Heart left ventricle (tissue), 16 donors: ENCODE results near the gene RXFP4. TPM values are rescaled to one million over a fixed set of nuclear protein-coding genes. Genes with fewer than 3 reads are reported as not detected.

ENCODE experiments used
- ATAC-seq, 4 donors: fragments of 200-7000 bp; cut with Tn5 transposase; one replicate each; pipeline ENCODE4 v1.9.1; 2020 to 2022; ENCODE audit warnings: moderate library complexity in 4 of 4, mild to moderate bottlenecking in 3 of 4, moderate number of reproducible peaks in 1 of 4
- DNase-seq, 5 donors: peaks; one replicate each; pipeline ENCODE4 v3.0.0-alpha.2; 2020
- H3K27ac ChIP-seq, 12 donors: fragments of 200-600 bp; sonication (generic) in 4 of 12; one replicate each; pipeline versions ENCODE4 v1.5.0 to v1.8.0; 2016 to 2022; ENCODE audit warnings: mild to moderate bottlenecking in 2 of 12
- H3K27me3 ChIP-seq, 9 donors: fragments of 200-600 bp; sonication (generic) in 2 of 9; one replicate each; pipeline versions ENCODE4 v1.5.1 to v1.8.0; 2016 to 2022; ENCODE audit warnings: mild to moderate bottlenecking in 3 of 9
- H3K36me3 ChIP-seq, 9 donors: fragments of 200-600 bp; sonication (generic) in 2 of 9; one replicate each; pipeline versions ENCODE4 v1.5.0 to v1.8.0; 2018 to 2022; ENCODE audit warnings: mild to moderate bottlenecking in 2 of 9
- H3K4me1 ChIP-seq, 12 donors: fragments of 200-600 bp; sonication (generic) in 4 of 12; one replicate each; pipeline versions ENCODE4 v1.5.0 to v1.8.0; 2016 to 2022; ENCODE audit warnings: mild to moderate bottlenecking in 3 of 12
- H3K4me3 ChIP-seq, 12 donors: fragments of 200-600 bp; sonication (generic) in 4 of 12; one replicate each; pipeline versions ENCODE4 v1.5.0 to v1.8.0; 2017 to 2022; ENCODE audit warnings: mild to moderate bottlenecking in 9 of 12, moderate library complexity in 4 of 12
- H3K9me3 ChIP-seq, 12 donors: fragments of 200-600 bp; sonication (generic) in 4 of 12; one replicate each; pipeline versions ENCODE4 v1.5.0 to v1.8.0; 2016 to 2022; ENCODE audit warnings: mild to moderate bottlenecking in 1 of 12
- POLR2A ChIP-seq, 2 donors: fragments of 450-650 bp; IDR thresholded peaks; one replicate each; pipeline ENCODE4 v1.6.1; 2017; ENCODE audit warnings: antibody characterized with exemption in 2 of 2, mild to moderate bottlenecking in 2 of 2, moderate library complexity in 2 of 2
- WGBS, 4 donors: extraction: QIAGEN DNeasy Blood & Tissue Kit in 2 of 4; methylation state at CpG; one replicate each; pipeline versions ENCODE4 v1.1.5 to v1.1.7; 2013 to 2018; 5-methylcytosine and 5-hydroxymethylcytosine counted together
- intact Hi-C, 10 donors: fragments of 100-400 bp; cut with DNase I; formaldehyde crosslinking; loops; one replicate each; pipeline versions ENCODE4 v1.11.1 to v1.14.2; 2022
- polyA plus RNA-seq, 2 donors: library from polyadenylated mRNA; stranded (reverse); fragments of 200-250 nt; gene quantifications; one replicate each; pipeline ENCODE4 v1.2.3, GENCODE V29; 2013
- total RNA-seq, 9 donors: library from RNA; depleted of rRNA in 2 of 9; stranded (reverse); fragments of >200 nt in 2 of 9; fragmentation: NEBNext Ultra II Directional in 3 of 9; extraction: Animal tissue kit (Norgen Biotek cat#: 25700) in 3 of 9; gene quantifications; one replicate each; pipeline versions ENCODE4 v1.1.0 to v1.2.4, GENCODE V29; 2016 to 2023
- TF ChIP-seq, protein P1 (sequence below), 12 donors: fragments of 200-600 bp; sonication (generic) in 4 of 12; IDR thresholded peaks; one replicate each; pipeline versions ENCODE4 v1.5.0 to v1.8.0; 2018 to 2022; ENCODE audit warnings: antibody characterized with exemption in 12 of 12, mild to moderate bottlenecking in 5 of 12
- donor health status: ischemic (EF 13 %, LVEDD 7.1; RV severe dilation, severe dysfunction).
- donor health status: healthy with polysubstance abuse.
- donor health status: DM: no; HTN: yes; CAD: no.
- donor health status: DM: no; HTN: no; CAD: no.
- donor health status: ischemic (EF 25% LVEDD 6.9; RV normal size, moderate dysfunction).
- donor health status: ischemic (EF 25% LVEDD 5.7; RV mildly dilated, moderate dysfunction).
- donor health status: healthy.
- donor health status: DM: yes; HTN: yes; CAD: no.
- donor health status: ischemic (EF 35%, LVEDD 5.7; RV mildly dilated, moderate dysfunction).
- donor health status: nonischemic (EF 11% LVEDD 7.7; RV severe dilation, severe dysfunction).
- donor health status: DM: yes; HTN: yes; CAD: no.
- donor health status: PGD.
- donor health status: ischemic (EF 29% LVEDD 5.4; RV normal size, mild dysfunction).
- donor health status: nonischemic (EF 23%, LVEDD 6.1; RV moderate dilation, normal function).

RXFP4 gene
- total and polyA plus RNA-seq, 11 donors: 0.07 TPM; not detected in 10

DNA sequence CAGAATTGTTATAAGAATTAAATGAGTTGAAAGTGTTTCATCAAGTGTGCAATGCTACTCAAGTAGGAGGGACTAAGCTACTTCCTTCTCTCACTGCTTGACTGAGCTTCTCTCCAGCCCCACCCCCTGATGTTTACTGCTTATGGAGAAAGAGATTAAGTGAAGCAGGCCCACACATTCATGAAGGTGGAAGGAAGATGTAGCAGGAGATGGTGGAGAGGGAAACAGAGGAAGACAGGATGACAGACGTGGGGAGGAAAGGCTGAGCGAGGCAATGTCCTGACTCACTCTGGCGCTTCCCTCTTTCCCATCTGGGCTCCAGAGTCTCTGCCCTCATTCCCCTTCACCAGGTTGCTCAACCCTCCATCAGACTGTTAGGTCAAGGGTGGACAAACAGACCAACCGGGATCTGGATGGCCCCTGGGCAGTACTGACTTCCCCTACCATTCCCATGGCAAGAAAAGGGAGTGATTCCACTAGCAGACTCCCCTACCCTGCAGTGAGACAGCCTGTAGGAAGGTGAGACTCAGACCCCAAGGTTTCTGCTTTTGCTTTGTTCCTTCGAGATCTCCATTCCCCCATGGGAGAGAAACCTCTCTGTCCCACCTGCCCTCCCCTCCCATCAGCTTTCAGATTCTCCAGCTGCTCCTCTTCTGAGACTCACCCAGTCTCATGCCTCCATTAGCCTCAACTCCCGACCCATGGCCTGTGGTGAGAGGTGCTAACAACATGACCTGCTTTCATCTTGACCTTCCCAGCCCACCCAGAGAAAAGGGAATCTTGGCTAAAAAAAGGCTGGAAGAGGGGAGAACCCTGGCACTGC is 40.0 kb downstream of the RXFP4 start:
- intact Hi-C loops: loop anchor here in 2 of 10 donors (2.0 to 10.0 kb wide), 2 partner anchors 43 to 127 kb away; partner anchors contain the start of genes GON4L (in 1 of the 2) and SYT11 (in 1 of the 2)
- no peaks in the 10 kb centered on the region for H3K9me3 ChIP-seq
- DNase-seq: peak in 2 of 5 donors; percentile 31
- no peak for ATAC-seq
- WGBS, 4 donors: 50 to 63% (median 60%) methylated on average over 6 of the region's 6 CpGs
- peak overlapping the region; percentile 91 to 100 (median 98) for H3K27ac ChIP-seq
- no peak for TF ChIP-seq POLR2A (IDR thresholded peaks at IDR 0.05)
- TF ChIP-seq, protein P1, sequence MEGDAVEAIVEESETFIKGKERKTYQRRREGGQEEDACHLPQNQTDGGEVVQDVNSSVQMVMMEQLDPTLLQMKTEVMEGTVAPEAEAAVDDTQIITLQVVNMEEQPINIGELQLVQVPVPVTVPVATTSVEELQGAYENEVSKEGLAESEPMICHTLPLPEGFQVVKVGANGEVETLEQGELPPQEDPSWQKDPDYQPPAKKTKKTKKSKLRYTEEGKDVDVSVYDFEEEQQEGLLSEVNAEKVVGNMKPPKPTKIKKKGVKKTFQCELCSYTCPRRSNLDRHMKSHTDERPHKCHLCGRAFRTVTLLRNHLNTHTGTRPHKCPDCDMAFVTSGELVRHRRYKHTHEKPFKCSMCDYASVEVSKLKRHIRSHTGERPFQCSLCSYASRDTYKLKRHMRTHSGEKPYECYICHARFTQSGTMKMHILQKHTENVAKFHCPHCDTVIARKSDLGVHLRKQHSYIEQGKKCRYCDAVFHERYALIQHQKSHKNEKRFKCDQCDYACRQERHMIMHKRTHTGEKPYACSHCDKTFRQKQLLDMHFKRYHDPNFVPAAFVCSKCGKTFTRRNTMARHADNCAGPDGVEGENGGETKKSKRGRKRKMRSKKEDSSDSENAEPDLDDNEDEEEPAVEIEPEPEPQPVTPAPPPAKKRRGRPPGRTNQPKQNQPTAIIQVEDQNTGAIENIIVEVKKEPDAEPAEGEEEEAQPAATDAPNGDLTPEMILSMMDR (IDR thresholded peaks at IDR 0.05): no peak
- H3K36me3 ChIP-seq: no peaks in the 10 kb centered on the region
- peaks cover 15 to 69% (median 52%) of the 10 kb centered on the region in 12 donors for H3K4me1 ChIP-seq
- H3K27me3 ChIP-seq: no peaks in the 10 kb centered on the region
- peak overlapping the region in 10 of 12 donors; percentile 16 to 95 (median 52) for H3K4me3 ChIP-seq

DNA sequence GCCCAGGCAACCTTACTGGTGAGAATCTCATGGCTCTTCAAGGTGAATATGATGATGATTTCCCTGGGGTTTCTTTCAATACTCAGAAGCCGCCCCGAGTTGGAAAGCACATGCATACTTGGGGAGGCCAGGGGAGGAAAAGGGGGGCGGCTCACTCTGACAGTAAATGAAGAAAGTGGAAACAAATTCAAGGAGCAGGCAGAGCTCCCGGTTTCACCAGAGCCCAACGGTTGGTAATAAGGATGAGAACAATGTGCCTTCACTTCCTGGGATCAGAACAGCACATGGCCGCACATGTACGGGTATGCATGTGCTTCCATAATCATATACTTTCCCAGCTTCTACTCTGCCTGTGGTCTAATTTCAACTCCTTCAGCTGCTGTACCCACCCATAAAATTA is 40.7 kb downstream of the RXFP4 start:
- intact Hi-C loops: loop anchor here in 1 of 10 donors (10.0 kb wide), 1 partner anchor 127 kb away; the partner anchor contains the start of genes GON4L and SYT11

DNA sequence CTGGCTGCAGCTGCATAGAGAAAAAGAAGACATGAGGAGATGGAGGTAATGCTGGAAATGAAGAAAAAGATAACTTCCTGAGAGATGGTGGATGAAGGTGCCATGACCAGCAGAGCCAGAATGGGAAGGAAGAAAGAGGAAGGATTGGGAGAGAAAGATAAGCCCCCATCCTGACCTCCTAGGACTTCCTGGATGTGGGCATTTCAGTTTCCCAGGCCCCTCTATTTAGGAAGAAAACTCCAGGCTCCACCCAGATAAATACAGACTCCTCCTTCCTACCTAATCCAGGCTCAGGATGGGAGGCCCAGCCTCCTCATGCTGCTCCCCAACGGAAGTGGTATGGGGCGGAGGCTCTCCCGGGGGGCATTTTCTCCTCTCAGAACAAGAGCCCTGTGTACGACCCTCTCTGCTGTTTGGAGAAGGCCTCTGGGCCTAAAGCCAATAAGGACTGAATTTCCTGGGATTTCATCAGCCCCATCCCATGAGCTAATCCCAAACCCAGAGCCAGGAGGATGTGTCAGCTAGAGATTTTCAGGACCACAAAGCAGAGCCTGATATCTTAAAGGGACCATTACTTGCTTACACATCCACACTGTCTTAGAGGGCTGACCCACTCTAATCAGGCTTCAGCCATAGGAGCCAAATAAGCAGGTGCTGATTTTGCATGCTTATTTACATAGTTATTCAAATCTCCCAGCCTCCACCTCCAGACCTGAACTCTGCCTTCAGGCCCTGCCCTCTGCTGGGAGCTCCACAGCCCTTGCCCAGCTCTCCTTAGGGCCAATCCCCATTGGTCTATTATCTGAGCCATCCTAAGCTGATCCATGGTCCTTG is 42.0 kb downstream of the RXFP4 start:
- 29 to 53% (median 43%) methylated on average over 3 to 4 of the region's 4 CpGs for WGBS, 4 donors
- no peaks in the 10 kb centered on the region for H3K27me3 ChIP-seq
- intact Hi-C loops: loop anchor here in 2 of 10 donors (2.0 to 10.0 kb wide), 2 partner anchors 19 to 129 kb away; partner anchors contain the start of genes GON4L (in 1 of the 2) and SYT11 (in 1 of the 2)
- H3K9me3 ChIP-seq: no peaks in the 10 kb centered on the region
- TF ChIP-seq, protein P1 (IDR thresholded peaks at IDR 0.05): peak in 4 of 12 donors; percentile 9 to 35 (median 14)
- peak in 1 of 2 donors; percentile 10 for TF ChIP-seq POLR2A (IDR thresholded peaks at IDR 0.05)
- DNase-seq (peak; percentile 79 to 90 (median 84)), ATAC-seq (peak; percentile 8 to 82 (median 71))
- peaks cover 15 to 62% (median 45%) of the 10 kb centered on the region in 12 donors for H3K4me1 ChIP-seq
- H3K27ac ChIP-seq: peak overlapping the region; percentile 56 to 100 (median 98)
- peak overlapping the region in 11 of 12 donors; percentile 16 to 95 (median 46) for H3K4me3 ChIP-seq
- no peaks in the 10 kb centered on the region for H3K36me3 ChIP-seq

More for the DNA sequence above, 40.7 kb downstream of the RXFP4 start:
- Histone ChIP-seq H3K4me1 (peaks cover 15 to 64% (median 48%) of the 10 kb centered on the region in 12 donors), H3K27ac (peak overlapping the region; percentile 91 to 100 (median 98)), H3K27me3 (no peaks in the 10 kb centered on the region), H3K9me3 (no peaks in the 10 kb centered on the region), H3K36me3 (no peaks in the 10 kb centered on the region), H3K4me3 (peak overlapping the region in 10 of 12 donors; percentile 16 to 95 (median 52))
- 54 to 63% (median 57%) methylated on average over 7 of the region's 7 CpGs for WGBS, 4 donors
- TF ChIP-seq, protein P1 (IDR thresholded peaks at IDR 0.05): no peak
- no peak for TF ChIP-seq POLR2A (IDR thresholded peaks at IDR 0.05)
- peak in 1 of 5 donors; percentile 26 for DNase-seq
- no peak for ATAC-seq
